Frontal cortex (tissue), 1 donor: Measurements from ENCODE around the gene ABCF2. TPM values are rescaled to one million over a fixed set of nuclear protein-coding genes. Genes with fewer than 3 reads are reported as not detected.

ENCODE experiments used
- total RNA-seq: library from RNA; depleted of rRNA; stranded (reverse); fragments of >200 nt; gene quantifications from one replicate; pipeline ENCODE4 v1.2.3, GENCODE V29; 2014

The ABCF2 gene
- total RNA-seq, 1 donor from 2014 or later = 38.3 TPM

Other genes starting within 250 kb of the ABCF2 start
- gene KCNH2, start 248.9 kb downstream of the ABCF2 start, total RNA-seq = 6.1 TPM
- 0.82 TPM for gene NOS3, start 236.2 kb downstream of the ABCF2 start, total RNA-seq
- 2.4 TPM for gene ATG9B, start 202.7 kb downstream of the ABCF2 start, total RNA-seq
- gene ABCB8, start 198.8 kb downstream of the ABCF2 start, total RNA-seq = 22.8 TPM
- 0.82 TPM for gene ASIC3, start 178.7 kb downstream of the ABCF2 start, total RNA-seq
- gene CDK5, start 169.3 kb downstream of the ABCF2 start, total RNA-seq = 47.7 TPM
- gene SLC4A2, start 167.6 kb downstream of the ABCF2 start, total RNA-seq = 10.6 TPM
- gene FASTK, start 146.4 kb downstream of the ABCF2 start, total RNA-seq = 32.6 TPM
- 10.2 TPM for gene TMUB1, start 143.7 kb downstream of the ABCF2 start, total RNA-seq
- gene AGAP3, start 140.7 kb downstream of the ABCF2 start, total RNA-seq = 92.9 TPM
- 0.41 TPM for gene GBX1, start 59.5 kb downstream of the ABCF2 start, total RNA-seq
- gene ASB10, start 40.0 kb downstream of the ABCF2 start, total RNA-seq = not detected
- not detected for gene H2BK1, start 16.7 kb downstream of the ABCF2 start, total RNA-seq
- 18.3 TPM for gene CHPF2, start 5.3 kb upstream of the ABCF2 start, total RNA-seq
- gene SMARCD3, start 21.5 kb upstream of the ABCF2 start, total RNA-seq = 145 TPM
- gene NUB1, start 114.6 kb upstream of the ABCF2 start, total RNA-seq = 61.1 TPM
- 49.7 TPM for gene WDR86, start 182.8 kb upstream of the ABCF2 start, total RNA-seq
- gene CRYGN, start 212.9 kb upstream of the ABCF2 start, total RNA-seq = under 0.01 TPM